ENCODE measurements around the gene SYNM.

The SYNM gene

GRCh38 chr15:99125061-99125891 lies 20.4 kb downstream of the SYNM start:
- no peak for DNase-seq

GRCh38 chr15:99126131-99126588 lies 21.3 kb downstream of the SYNM start:
- no peak for DNase-seq

GRCh38 chr15:99126930-99127329 lies 22.1 kb downstream of the SYNM start:
- DNase-seq: no peak

GRCh38 chr15:99127773-99128172 lies 22.9 kb downstream of the SYNM start:
- no peak for DNase-seq

GRCh38 chr15:99128411-99128810 lies 23.5 kb downstream of the SYNM start:
- no peak for DNase-seq

- DNase-seq: no peak
Observed at GRCh38 chr15:99129644-99130043, 24.8 kb downstream of the SYNM start.

- DNase-seq: no peak
Observed at GRCh38 chr15:99130314-99130713, 25.4 kb downstream of the SYNM start.

GRCh38 chr15:99130765-99131440 lies 26.0 kb downstream of the SYNM start:
- no peak for DNase-seq

GRCh38 chr15:99131441-99132023 lies 26.7 kb downstream of the SYNM start:
- DNase-seq: no peak

- no peak for DNase-seq
Observed at GRCh38 chr15:99132122-99132521, 27.2 kb downstream of the SYNM start.

GRCh38 chr15:99132634-99133287 lies 27.9 kb downstream of the SYNM start:
- DNase-seq: no peak

GRCh38 chr15:99134317-99134821 lies 29.5 kb downstream of the SYNM start:
- DNase-seq: no peak

- no peak for DNase-seq
Observed at GRCh38 chr15:99135194-99135593, 30.3 kb downstream of the SYNM start.

- DNase-seq: no peak
Observed at GRCh38 chr15:99137111-99137546, 32.2 kb downstream of the SYNM start.

GRCh38 chr15:99137877-99138276 lies 33.0 kb downstream of the SYNM start:
- DNase-seq: no peak

GRCh38 chr15:99138491-99138982 lies 33.7 kb downstream of the SYNM start:
- DNase-seq: no peak

- DNase-seq: no peak
Observed at GRCh38 chr15:99139276-99139675, 34.4 kb downstream of the SYNM start.

GRCh38 chr15:99140590-99140989 lies 35.7 kb downstream of the SYNM start:
- no peak for DNase-seq

- DNase-seq: no peak
Observed at GRCh38 chr15:99141943-99142342, 37.1 kb downstream of the SYNM start.

- no peak for DNase-seq
Observed at GRCh38 chr15:99142562-99142961, 37.7 kb downstream of the SYNM start.

- no peak for DNase-seq
Observed at GRCh38 chr15:99143242-99143641, 38.4 kb downstream of the SYNM start.

- no peak for DNase-seq
Observed at GRCh38 chr15:99143655-99144610, 39.1 kb downstream of the SYNM start.
